HepG2 (cell line): ENCODE data around the gene SDK1.

Source experiments
- ASH2L ChIP-seq: fragments of 300-600, 200-600 bp; sonication (generic); IDR thresholded peaks from 2 replicates; pipeline ENCODE4 v1.7.0; 2017; ENCODE audit warnings: low read depth, mild to moderate bottlenecking, moderate library complexity, mixed read lengths, low read length; ENCODE audit not compliant: insufficient read length
- CTCF ChIP-seq: sonication (generic); formaldehyde crosslinking; IDR thresholded peaks from 2 replicates; pipeline ENCODE4 v1.5.0; 2020; ENCODE audit warnings: mild to moderate bottlenecking, missing genetic modification reagents, moderate library complexity
- ETS1 ChIP-seq: sonication (generic); formaldehyde crosslinking; IDR thresholded peaks from 2 replicates; pipeline ENCODE4 v1.4.0; 2020; ENCODE audit warnings: missing genetic modification reagents
- FOXA3 ChIP-seq: IDR thresholded peaks from 2 replicates; pipeline ENCODE4 v1.6.1; 2016; ENCODE audit warnings: missing genetic modification reagents, missing compliant biosample characterization
- HDAC2 ChIP-seq: sonication (generic); formaldehyde crosslinking; IDR thresholded peaks from 2 replicates; pipeline ENCODE4 v1.4.0; 2020; ENCODE audit warnings: missing genetic modification reagents
- JUN ChIP-seq: sonication (generic); formaldehyde crosslinking; IDR thresholded peaks from 2 replicates; pipeline ENCODE4 v1.4.0; 2020; ENCODE audit warnings: mild to moderate bottlenecking, missing genetic modification reagents
- LRRFIP1 ChIP-seq: sonication (generic); formaldehyde crosslinking; conservative IDR thresholded peaks from 2 replicates; pipeline ENCODE4 v1.4.0; 2020; ENCODE audit warnings: missing genetic modification reagents
- POLR2AphosphoS5 ChIP-seq: IDR thresholded peaks from 2 replicates; pipeline ENCODE4 v1.6.1; 2012; ENCODE audit warnings: low read depth, low read length
- SIN3A ChIP-seq: IDR thresholded peaks from 2 replicates; pipeline ENCODE4 v1.6.1; 2011; ENCODE audit warnings: low read depth, mild to moderate bottlenecking, control low read depth, low read length, borderline replicate concordance
- TARDBP ChIP-seq: sonication (generic); formaldehyde crosslinking; IDR thresholded peaks from 2 replicates; pipeline ENCODE4 v1.8.0; 2022; ENCODE audit warnings: mild to moderate bottlenecking, missing genetic modification reagents
- ZNF747 ChIP-seq: sonication (generic); formaldehyde crosslinking; IDR thresholded peaks from 2 replicates; pipeline ENCODE4 v1.8.1; 2023; ENCODE audit warnings: missing genetic modification reagents, mild to moderate bottlenecking, borderline replicate concordance
- TF ChIP-seq, protein P1 (sequence below): IDR thresholded peaks from 2 replicates; pipeline ENCODE4 v1.6.1; 2016
- TF ChIP-seq, protein P2 (sequence below): sonication (generic); formaldehyde crosslinking; IDR thresholded peaks from 2 replicates; pipeline ENCODE4 v1.4.0; 2020; ENCODE audit warnings: missing genetic modification reagents

DNA sequence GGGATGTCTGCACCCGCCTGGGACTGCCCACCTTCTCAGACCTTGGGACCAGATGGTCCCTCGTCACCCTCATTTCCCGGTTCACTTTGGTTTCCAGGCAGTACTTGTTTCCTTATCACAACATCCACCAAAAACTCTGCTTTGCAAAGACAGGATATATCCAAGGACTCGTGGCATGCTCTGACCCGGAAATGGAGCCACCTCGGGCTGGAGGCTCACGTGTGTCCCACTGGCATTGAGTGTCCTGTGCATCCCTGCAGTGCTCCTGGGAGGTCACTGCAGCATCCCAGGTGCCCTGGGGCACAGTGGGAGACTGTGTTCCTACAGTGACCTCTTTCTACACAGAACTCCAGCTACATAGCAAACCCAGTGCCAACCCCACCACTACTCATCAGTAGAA lies 769.2 kb downstream of the SDK1 start:
- TF ChIP-seq ZNF747 (CRISPR knock-in tag), result no peak
- TF ChIP-seq ASH2L, result no peak
- no peak for TF ChIP-seq ETS1 (CRISPR knock-in tag)
- no peak for TF ChIP-seq POLR2AphosphoS5
- no peak for TF ChIP-seq JUN (CRISPR knock-in tag)
- TF ChIP-seq FOXA3, result no peak
- TF ChIP-seq, protein P1, sequence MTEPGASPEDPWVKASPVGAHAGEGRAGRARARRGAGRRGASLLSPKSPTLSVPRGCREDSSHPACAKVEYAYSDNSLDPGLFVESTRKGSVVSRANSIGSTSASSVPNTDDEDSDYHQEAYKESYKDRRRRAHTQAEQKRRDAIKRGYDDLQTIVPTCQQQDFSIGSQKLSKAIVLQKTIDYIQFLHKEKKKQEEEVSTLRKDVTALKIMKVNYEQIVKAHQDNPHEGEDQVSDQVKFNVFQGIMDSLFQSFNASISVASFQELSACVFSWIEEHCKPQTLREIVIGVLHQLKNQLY (CRISPR knock-in tag), result no peak
- TF ChIP-seq HDAC2, result no peak
- TF ChIP-seq CTCF, result no peak
- TF ChIP-seq LRRFIP1 (CRISPR knock-in tag), result no peak
- TF ChIP-seq TARDBP (CRISPR knock-in tag), result no peak
- TF ChIP-seq, protein P2, sequence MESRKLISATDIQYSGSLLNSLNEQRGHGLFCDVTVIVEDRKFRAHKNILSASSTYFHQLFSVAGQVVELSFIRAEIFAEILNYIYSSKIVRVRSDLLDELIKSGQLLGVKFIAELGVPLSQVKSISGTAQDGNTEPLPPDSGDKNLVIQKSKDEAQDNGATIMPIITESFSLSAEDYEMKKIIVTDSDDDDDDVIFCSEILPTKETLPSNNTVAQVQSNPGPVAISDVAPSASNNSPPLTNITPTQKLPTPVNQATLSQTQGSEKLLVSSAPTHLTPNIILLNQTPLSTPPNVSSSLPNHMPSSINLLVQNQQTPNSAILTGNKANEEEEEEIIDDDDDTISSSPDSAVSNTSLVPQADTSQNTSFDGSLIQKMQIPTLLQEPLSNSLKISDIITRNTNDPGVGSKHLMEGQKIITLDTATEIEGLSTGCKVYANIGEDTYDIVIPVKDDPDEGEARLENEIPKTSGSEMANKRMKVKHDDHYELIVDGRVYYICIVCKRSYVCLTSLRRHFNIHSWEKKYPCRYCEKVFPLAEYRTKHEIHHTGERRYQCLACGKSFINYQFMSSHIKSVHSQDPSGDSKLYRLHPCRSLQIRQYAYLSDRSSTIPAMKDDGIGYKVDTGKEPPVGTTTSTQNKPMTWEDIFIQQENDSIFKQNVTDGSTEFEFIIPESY (CRISPR knock-in tag), result no peak
- no peak for TF ChIP-seq SIN3A
